ENCODE results near the gene CECR2. TPM values are rescaled to one million over a fixed set of nuclear protein-coding genes. Genes with fewer than 3 reads are reported as not detected.

CECR2 gene
- total and polyA plus RNA-seq, 2 of the 8 experiments (the other 6 are each of a cell fraction or from before 2014, with no cell fraction given) = 18.3 to 123 TPM

DNA sequence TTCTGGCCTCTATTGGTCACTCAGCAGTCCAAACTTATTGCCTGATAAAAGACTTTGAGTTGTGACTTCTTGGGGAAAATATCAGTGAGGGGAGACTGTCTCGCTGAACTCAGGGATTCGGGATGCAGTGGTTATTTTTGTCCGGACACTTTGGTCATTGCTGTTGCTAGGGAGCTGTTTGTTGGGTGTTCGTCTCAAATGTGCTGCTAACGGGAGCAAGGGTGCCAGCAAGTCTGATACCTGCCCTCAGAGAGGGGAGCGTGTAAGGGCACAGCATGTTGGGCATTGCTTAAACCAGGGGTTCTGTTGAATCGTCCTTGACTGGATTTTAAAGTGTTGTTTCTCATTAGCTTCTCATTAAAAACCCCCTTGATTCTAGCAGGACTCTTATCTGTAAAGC, 144.8 kb downstream of the CECR2 start:
- no peak overlapping the region for H3K23ac ChIP-seq (ENCODE audit: insufficient read length)
- TF ChIP-seq CTBP2 (IDR thresholded peaks at IDR 0.05; ENCODE audit: borderline replicate concordance, insufficient read depth, insufficient read length, low read length) (no peak), ZNF274 (IDR thresholded peaks at IDR 0.05; ENCODE audit: borderline replicate concordance, extremely low read depth, low read length) (no peak), SAP30 (IDR thresholded peaks at IDR 0.05; ENCODE audit: insufficient read depth, insufficient replicate concordance, low read length) (no peak)
- H4K91ac ChIP-seq (replicated peaks; ENCODE audit: insufficient read length, low read length) = no peak overlapping the region
- no peaks in the 10 kb centered on the region for H3K23me2 ChIP-seq (ENCODE audit: low read depth, low read length)
- no peaks in the 10 kb centered on the region for H3K9me3 ChIP-seq (ENCODE audit: insufficient read depth in 2 of 2, low read depth in 1 of 2, low read length in 1 of 2)
- no peak overlapping the region for H2BK15ac ChIP-seq (ENCODE audit: low read length)
- H3K56ac ChIP-seq (replicated peaks; ENCODE audit: insufficient read length, low read depth, low read length) = no peak overlapping the region
- H3K18ac ChIP-seq (ENCODE audit: extremely low read depth, low read length) = no peak overlapping the region
- POLR2A ChIA-PET (ENCODE audit: partially characterized antibody) = interaction anchor here (0.9 kb wide), 1 partner anchor 206 kb away, joined by 3 read pairs; no protein-coding TSS in a partner anchor
- H4K20me1 ChIP-seq (replicated peaks in 1 of 2; ENCODE audit: control insufficient read depth in 1 of 2, insufficient read depth in 2 of 2, low read length in 2 of 2) = peaks cover 0 to 2% of the 10 kb centered on the region in 2 experiments
- H2BK5ac ChIP-seq (ENCODE audit: low read depth, low read length) = no peak overlapping the region
- no peak overlapping the region for H2BK120ac ChIP-seq (replicated peaks; ENCODE audit: low read depth, low read length)
- peaks cover 5% of the 10 kb centered on the region; the same call in 1 of the 2 replicates for H3K79me1 ChIP-seq (ENCODE audit: low read depth, low read length)
- H2BK12ac ChIP-seq (ENCODE audit: low read depth, low read length) = no peak overlapping the region
- H3K9ac ChIP-seq (replicated peaks in 1 of 4; ENCODE audit: extremely low read depth in 1 of 4, low read depth in 3 of 4, low read length in 3 of 4) = no peak overlapping the region
- no peak overlapping the region for H3K14ac ChIP-seq (ENCODE audit: insufficient read length)
- H3K36me3 ChIP-seq (ENCODE audit: control insufficient read depth in 2 of 4, insufficient read depth in 4 of 4, low read length in 3 of 4) = peaks cover 4 to 38% (median 15%) of the 10 kb centered on the region in 4 experiments; a peak in 7 of 8 replicates
- H3K4ac ChIP-seq (replicated peaks; ENCODE audit: insufficient read length, low read depth, low read length) = no peak overlapping the region
- no peak overlapping the region for H4K5ac ChIP-seq (ENCODE audit: insufficient read length, low read depth, low read length)
- H3K4me3 ChIP-seq (ENCODE audit: extremely low read depth in 1 of 4, insufficient read depth in 2 of 4, low read depth in 3 of 4, low read length in 4 of 4) = no peak overlapping the region
- H3K4me2 ChIP-seq (ENCODE audit: insufficient read depth in 1 of 2, low read depth in 2 of 2, low read length in 2 of 2) = no peak overlapping the region
- H2BK20ac ChIP-seq (ENCODE audit: low read length) = no peak overlapping the region
- peaks cover 2 to 3% of the 10 kb centered on the region in 2 experiments; a peak in 1 of 4 replicates for H3K79me2 ChIP-seq (ENCODE audit: control insufficient read depth in 1 of 2, insufficient read depth in 2 of 2, low read length in 2 of 2)
- 94% methylated on average over 7 of the region's 7 CpGs; no CpG with 5 or more reads in 1 of the 2 experiments for whole genome bisulfite sequencing, 2 experiments (ENCODE audit: extremely low coverage in 1 of 2, insufficient coverage in 1 of 2, insufficient read length in 1 of 2, insufficient replicate concordance in 2 of 2, low coverage in 1 of 2, low lambda C conversion rate in 2 of 2, missing lambda C conversion rate in 1 of 2)
- H3K27me3 ChIP-seq (replicated peaks in 1 of 4; ENCODE audit: control insufficient read depth in 3 of 4, extremely low read depth in 1 of 4, insufficient read depth in 3 of 4, low read length in 3 of 4) = no peaks in the 10 kb centered on the region
- CTCF ChIA-PET (ENCODE audit: partially characterized antibody) = interaction anchor here (0.8 to 1.1 kb wide), 3 partner anchors 10 to 77 kb away, joined by 3 read pairs; no protein-coding TSS in a partner anchor
- no peak overlapping the region; the same call in 1 of the 2 replicates for H3K27ac ChIP-seq (ENCODE audit: low read depth, low read length)
- DNase-seq (ENCODE audit: low read depth in 1 of 2, low spot score in 2 of 2) = no peak
- H2AFZ ChIP-seq (ENCODE audit: low read length) = no peak overlapping the region
- no peak overlapping the region for H4K8ac ChIP-seq (ENCODE audit: extremely low read depth, insufficient read depth, low read length)
- no peaks in the 10 kb centered on the region for H3K4me1 ChIP-seq (replicated peaks in 1 of 4; ENCODE audit: control insufficient read depth in 3 of 4, insufficient read depth in 4 of 4, low read length in 3 of 4)
- FAIRE-seq = no peak
- H2AK5ac ChIP-seq (ENCODE audit: low read depth, low read length) = no peak overlapping the region
